Measurements from ENCODE around the gene PIN1.

- TF ChIP-seq CTCF (IDR thresholded peaks at IDR 0.05 in 2 of 3, conservative IDR thresholded peaks at IDR 0.05 in 1 of 3; ENCODE audit: control insufficient read depth in 2 of 3, extremely low read depth in 1 of 3, insufficient read depth in 1 of 3, low read depth in 3 of 3, low read length in 3 of 3) = no peak
- TF ChIP-seq ASH2L (IDR thresholded peaks at IDR 0.05; ENCODE audit: borderline replicate concordance, low read depth) = no peak
- no peak for TF ChIP-seq RELB (IDR thresholded peaks at IDR 0.05; ENCODE audit: low read depth)
- no peak for TF ChIP-seq FOXM1 (IDR thresholded peaks at IDR 0.05; ENCODE audit: low read depth, low read length)
- no peak for TF ChIP-seq POLR2A (IDR thresholded peaks at IDR 0.05; ENCODE audit: low read depth, low read length)
These were observed 410 bp downstream of the PIN1 start for GRCh38 chr19:9835507-9835949.
